Natural killer cell (primary cell): ENCODE data around the gene MRPS27. TPM values are rescaled to one million over a fixed set of nuclear protein-coding genes. Genes with fewer than 3 reads are reported as not detected.

Source experiments
- ATAC-seq, 3 donors: fragments of 150-1000 bp in 2 of 3; fragments of 200-7000 bp in 1 of 3; cut with Tn5 transposase; 1 replicate in 1 of 3; 2 replicates in 2 of 3; pipeline ENCODE4 v1.10.0; 2021; ENCODE audit warnings: mild to moderate bottlenecking in 2 of 3, moderate library complexity in 2 of 3
- DNase-seq, 2 donors: peaks; one replicate each; pipeline versions ENCODE4 v3.0.0 to v3.0.0-alpha.2; 2013 to 2021; ENCODE audit warnings: mixed read lengths in 1 of 2
- H3K27ac ChIP-seq: one replicate; pipeline ENCODE4 v1.5.1; 2013; ENCODE audit warnings: mild to moderate bottlenecking, low read length
- H3K27me3 ChIP-seq: one replicate; pipeline ENCODE4 v1.6.1; 2013; ENCODE audit warnings: low read length; ENCODE audit not compliant: control insufficient read depth, insufficient read depth
- H3K36me3 ChIP-seq: one replicate; pipeline ENCODE4 v1.6.1; 2013; ENCODE audit warnings: low read length; ENCODE audit not compliant: control insufficient read depth, insufficient read depth
- H3K4me1 ChIP-seq: one replicate; pipeline ENCODE4 v1.6.1; 2013; ENCODE audit warnings: low read length; ENCODE audit not compliant: control insufficient read depth, insufficient read depth
- H3K4me3 ChIP-seq: one replicate; pipeline ENCODE4 v1.5.1; 2013; ENCODE audit warnings: low read length
- H3K9me3 ChIP-seq: one replicate; pipeline ENCODE4 v1.6.1; 2013; ENCODE audit warnings: low read length; ENCODE audit not compliant: control insufficient read depth, insufficient read depth
- H3K27ac Mint-ChIP-seq, 2 donors: one replicate each; pipeline ENCODE4 v1.8.0; 2022; ENCODE audit warnings: mild to moderate bottlenecking in 2 of 2, mixed read lengths in 2 of 2, moderate library complexity in 1 of 2
- H3K27me3 Mint-ChIP-seq, 2 donors: one replicate each; pipeline ENCODE4 v1.8.0; 2022; ENCODE audit warnings: low read depth in 2 of 2, mixed read lengths in 2 of 2
- H3K36me3 Mint-ChIP-seq: one replicate; pipeline ENCODE4 v1.8.0; 2022; ENCODE audit warnings: mixed read lengths
- H3K4me1 Mint-ChIP-seq, 2 donors: one replicate each; pipeline ENCODE4 v1.8.0; 2022; ENCODE audit warnings: mixed read lengths in 2 of 2
- H3K4me3 Mint-ChIP-seq: one replicate; pipeline ENCODE4 v1.8.0; 2022; ENCODE audit warnings: mild to moderate bottlenecking, moderate library complexity, mixed read lengths
- H3K9me3 Mint-ChIP-seq, 2 donors: one replicate each; pipeline ENCODE4 v1.8.0; 2022; ENCODE audit warnings: mixed read lengths in 2 of 2
- WGBS: methylation state at CpG from one replicate; pipeline ENCODE4 v1.1.7; 2013; ENCODE audit warnings: missing lambda C conversion rate; ENCODE audit not compliant: insufficient coverage; 5-methylcytosine and 5-hydroxymethylcytosine counted together
- intact Hi-C: fragments of 100-400 bp; cut with micrococcal nuclease; formaldehyde crosslinking; loops from one replicate; pipeline ENCODE4 v1.14.2; 2022
- total RNA-seq, 4 donors: library from RNA; stranded (reverse); fragments of 120-200 nt in 1 of 4; gene quantifications; one replicate each; pipeline versions ENCODE4 v1.2.3 to v1.2.4, GENCODE V29; 2013 to 2022
- TF ChIP-seq, protein P1 (sequence below): fragments of 200-600 bp; IDR thresholded peaks from one replicate; pipeline ENCODE4 v1.8.0; 2022; ENCODE audit warnings: antibody characterized with exemption

MRPS27 gene
- total RNA-seq, 3 donors from 2014 or later (not counting 1 experiment from before 2014, with no cell fraction given), result 25.5 to 36.5 (median 36.3) TPM

DNA sequence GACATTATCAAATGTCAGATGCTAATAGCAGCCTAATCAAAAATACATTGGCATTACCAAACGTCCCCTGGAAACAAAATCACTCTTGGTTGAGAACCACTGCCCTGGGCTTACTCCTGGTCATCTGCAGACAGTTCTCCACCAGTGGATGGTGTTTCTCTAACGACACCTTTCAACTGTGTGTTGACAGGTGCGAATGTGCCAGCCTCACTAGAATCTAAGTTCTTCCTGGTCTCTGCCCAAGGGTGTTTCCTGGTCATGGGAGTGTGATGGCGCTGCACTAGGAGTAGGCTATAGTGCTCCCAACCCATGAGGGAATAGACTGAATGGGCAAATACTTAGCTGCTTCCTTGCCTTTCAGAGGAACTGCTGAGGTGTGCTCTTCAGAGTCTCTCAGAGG, 105.9 kb downstream of the MRPS27 start:
- H3K36me3 Mint-ChIP-seq, result peaks cover 17% of the 10 kb centered on the region
- ATAC-seq (no peak), DNase-seq (no peak)
- no peaks in the 10 kb centered on the region for H3K27me3 Mint-ChIP-seq
- H3K27ac Mint-ChIP-seq, result no peak overlapping the region
- no peaks in the 10 kb centered on the region for H3K9me3 ChIP-seq
- H3K4me1 Mint-ChIP-seq, result no peaks in the 10 kb centered on the region
- no peak overlapping the region for H3K4me3 Mint-ChIP-seq
- H3K27me3 ChIP-seq, result no peaks in the 10 kb centered on the region
- no peak overlapping the region for H3K4me3 ChIP-seq
- H3K36me3 ChIP-seq, result peaks cover 10% of the 10 kb centered on the region
- H3K9me3 Mint-ChIP-seq, result no peaks in the 10 kb centered on the region
- intact Hi-C loops, result no loop called here
- WGBS, result 91% methylated on average over 4 of the region's 4 CpGs
- H3K27ac ChIP-seq, result no peak overlapping the region
- TF ChIP-seq, protein P1, sequence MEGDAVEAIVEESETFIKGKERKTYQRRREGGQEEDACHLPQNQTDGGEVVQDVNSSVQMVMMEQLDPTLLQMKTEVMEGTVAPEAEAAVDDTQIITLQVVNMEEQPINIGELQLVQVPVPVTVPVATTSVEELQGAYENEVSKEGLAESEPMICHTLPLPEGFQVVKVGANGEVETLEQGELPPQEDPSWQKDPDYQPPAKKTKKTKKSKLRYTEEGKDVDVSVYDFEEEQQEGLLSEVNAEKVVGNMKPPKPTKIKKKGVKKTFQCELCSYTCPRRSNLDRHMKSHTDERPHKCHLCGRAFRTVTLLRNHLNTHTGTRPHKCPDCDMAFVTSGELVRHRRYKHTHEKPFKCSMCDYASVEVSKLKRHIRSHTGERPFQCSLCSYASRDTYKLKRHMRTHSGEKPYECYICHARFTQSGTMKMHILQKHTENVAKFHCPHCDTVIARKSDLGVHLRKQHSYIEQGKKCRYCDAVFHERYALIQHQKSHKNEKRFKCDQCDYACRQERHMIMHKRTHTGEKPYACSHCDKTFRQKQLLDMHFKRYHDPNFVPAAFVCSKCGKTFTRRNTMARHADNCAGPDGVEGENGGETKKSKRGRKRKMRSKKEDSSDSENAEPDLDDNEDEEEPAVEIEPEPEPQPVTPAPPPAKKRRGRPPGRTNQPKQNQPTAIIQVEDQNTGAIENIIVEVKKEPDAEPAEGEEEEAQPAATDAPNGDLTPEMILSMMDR, result no peak
- no peaks in the 10 kb centered on the region for H3K4me1 ChIP-seq

DNA sequence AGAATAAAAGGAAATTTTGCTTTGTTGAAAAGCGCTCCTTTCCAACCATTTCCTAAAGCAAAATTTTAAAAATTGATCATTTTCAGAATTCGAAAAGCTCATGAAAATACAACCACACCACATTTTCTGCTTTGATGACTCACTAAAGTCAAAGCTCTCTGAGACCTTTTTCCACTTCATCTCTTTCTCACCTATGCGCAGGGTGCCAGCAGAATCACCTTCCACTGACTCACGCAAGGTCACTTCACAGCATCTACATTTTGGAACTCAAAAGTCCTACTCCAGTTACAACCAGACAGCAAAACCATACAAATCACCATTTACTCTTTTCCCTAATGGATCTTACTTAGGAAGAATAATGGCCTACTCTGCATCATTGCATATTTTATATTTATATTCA, 106.6 kb downstream of the MRPS27 start:
- no peak overlapping the region for H3K4me3 ChIP-seq
- H3K9me3 Mint-ChIP-seq, result no peaks in the 10 kb centered on the region
- no peak for ATAC-seq
- DNase-seq, result no peak
- H3K27me3 ChIP-seq, result no peaks in the 10 kb centered on the region
- H3K27me3 Mint-ChIP-seq, result peaks cover 0 to under 1% of the 10 kb centered on the region in 2 donors
- TF ChIP-seq, protein P1, result no peak
- peaks cover 5% of the 10 kb centered on the region for H3K36me3 ChIP-seq
- intact Hi-C loops, result no loop called here
- H3K4me3 Mint-ChIP-seq, result no peak overlapping the region
- no peak overlapping the region for H3K27ac Mint-ChIP-seq
- peaks cover 16% of the 10 kb centered on the region for H3K36me3 Mint-ChIP-seq
- no peak overlapping the region for H3K27ac ChIP-seq
- H3K9me3 ChIP-seq, result no peaks in the 10 kb centered on the region
- no peaks in the 10 kb centered on the region for H3K4me1 Mint-ChIP-seq
- 93% methylated on average over 4 of the region's 4 CpGs for WGBS
- H3K4me1 ChIP-seq, result no peaks in the 10 kb centered on the region

DNA sequence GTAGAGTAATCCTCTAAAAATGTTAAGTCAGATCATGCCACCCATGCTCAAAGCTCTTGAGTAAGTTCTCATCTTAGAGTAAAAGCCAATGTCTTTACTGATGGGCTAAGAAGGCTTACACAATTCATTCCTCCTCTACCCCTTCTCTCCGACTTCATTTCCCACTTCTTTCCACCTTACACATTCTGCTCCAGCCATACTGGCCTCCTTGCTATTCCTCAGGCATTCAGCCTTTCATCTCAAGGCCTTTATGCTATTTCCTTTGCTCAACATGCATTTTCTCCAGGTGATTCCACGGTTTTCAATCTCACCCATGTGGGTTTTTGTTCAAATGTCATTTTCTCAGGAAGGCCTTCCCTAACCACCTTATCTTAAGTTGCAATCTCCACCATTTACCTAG, 107.9 kb downstream of the MRPS27 start:
- no peak for DNase-seq
- Histone ChIP-seq H3K27me3 (no peaks in the 10 kb centered on the region), H3K27ac (no peak overlapping the region), H3K36me3 (no peaks in the 10 kb centered on the region), H3K9me3 (no peaks in the 10 kb centered on the region), H3K4me1 (no peaks in the 10 kb centered on the region), H3K4me3 (no peak overlapping the region)
- no peaks in the 10 kb centered on the region for H3K9me3 Mint-ChIP-seq
- no peak overlapping the region for H3K4me3 Mint-ChIP-seq
- H3K36me3 Mint-ChIP-seq, result peaks cover 4% of the 10 kb centered on the region
- no peak for ATAC-seq
- no peaks in the 10 kb centered on the region for H3K4me1 Mint-ChIP-seq
- peaks cover 3 to 7% of the 10 kb centered on the region in 2 donors for H3K27me3 Mint-ChIP-seq
- WGBS, result 100% methylated on average over 2 of the region's 2 CpGs
- no peak overlapping the region for H3K27ac Mint-ChIP-seq
- intact Hi-C loops, result no loop called here
- TF ChIP-seq, protein P1, result no peak

DNA sequence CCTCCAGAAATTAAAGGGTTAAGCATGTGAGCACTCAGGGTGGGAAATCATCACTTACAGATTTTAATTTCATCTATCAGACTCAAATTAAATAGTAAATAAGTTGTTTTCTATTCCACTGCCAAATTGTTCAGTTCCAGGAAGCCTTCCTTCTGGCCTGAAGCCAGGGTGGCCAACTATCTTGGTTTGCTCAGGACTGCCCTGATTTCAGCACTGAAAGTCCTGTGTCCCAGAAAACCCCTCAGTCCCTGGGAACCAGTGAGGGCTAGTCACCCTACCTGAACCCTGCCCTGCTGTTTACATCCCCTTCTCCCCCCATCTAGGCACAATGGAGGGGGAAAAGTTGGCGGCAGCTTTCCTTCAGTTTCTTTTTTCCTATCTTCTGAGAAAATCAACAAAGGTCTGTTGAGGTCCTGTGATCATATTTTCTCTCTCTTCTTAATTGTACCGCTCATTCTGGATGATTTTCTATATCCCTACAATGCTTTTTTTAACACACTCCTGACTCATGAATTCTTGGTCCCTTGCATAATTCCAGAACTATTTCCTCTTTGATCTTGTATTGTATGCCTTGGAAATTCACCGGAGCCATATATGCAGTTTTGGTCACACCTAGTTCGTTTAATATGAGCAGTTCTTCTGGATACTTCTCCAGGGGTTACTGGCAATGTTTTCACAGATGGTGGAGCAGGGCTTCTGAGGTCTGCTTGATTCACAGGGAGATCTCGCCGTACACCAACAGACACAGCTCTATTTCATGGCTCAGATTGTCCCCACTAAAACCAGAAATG, 109.0 kb downstream of the MRPS27 start:
- no peaks in the 10 kb centered on the region for H3K9me3 Mint-ChIP-seq
- 98% methylated on average over 6 of the region's 6 CpGs for WGBS
- no peak overlapping the region for H3K27ac ChIP-seq
- no peaks in the 10 kb centered on the region for H3K4me1 ChIP-seq
- no peaks in the 10 kb centered on the region for H3K36me3 ChIP-seq
- no peaks in the 10 kb centered on the region for H3K36me3 Mint-ChIP-seq
- TF ChIP-seq, protein P1, result no peak
- H3K9me3 ChIP-seq, result no peaks in the 10 kb centered on the region
- H3K27ac Mint-ChIP-seq, result no peak overlapping the region
- no peaks in the 10 kb centered on the region for H3K27me3 ChIP-seq
- no peak for ATAC-seq
- H3K4me1 Mint-ChIP-seq, result no peaks in the 10 kb centered on the region
- no peak overlapping the region for H3K4me3 Mint-ChIP-seq
- intact Hi-C loops, result no loop called here
- DNase-seq, result no peak
- H3K4me3 ChIP-seq, result no peak overlapping the region
- H3K27me3 Mint-ChIP-seq, result peaks cover 3 to 7% of the 10 kb centered on the region in 2 donors
